Activated CD4-positive, alpha-beta T cell treated with anti-CD3 and anti-CD28 coated beads, Interleukin-10, Interleukin-2, amounts not matched to agents 100 ng/mL and 50 ng/mL, durations not matched to agents 16 hours and 8 hours (primary cell): ENCODE measurements around the gene KATNA1.
A peak's percentile ranks its signal among the peaks of the same experiment; 100 is the strongest.
"Not testable (repeated sequence)": the region's sequence is repeated elsewhere in the genome, so short reads cannot be mapped to it uniquely, and the experiment has no call there.

Experiments
- DNase-seq: peaks from one replicate; pipeline ENCODE4 v3.0.0-alpha.2; 2020

Gene KATNA1

GRCh38 chr6:149648148-149649145 lies at the start of gene KATNA1:
Gene KATNA1 (minus strand): TSS chr6:149648714. CDS start chr6:149638547, 10,167 bp downstream.
- peak; percentile 95 for DNase-seq

- DNase-seq: no peak
These were observed 49.7 kb upstream of the KATNA1 start for GRCh38 chr6:149698175-149698574.

GRCh38 chr6:149696901-149697300 lies 48.4 kb upstream of the KATNA1 start:
- DNase-seq: no peak

- no peak for DNase-seq
These were observed 46.4 kb upstream of the KATNA1 start for GRCh38 chr6:149694921-149695320.

GRCh38 chr6:149691201-149691600 lies 42.7 kb upstream of the KATNA1 start:
- DNase-seq: no peak

GRCh38 chr6:149686230-149686629 lies 37.7 kb upstream of the KATNA1 start:
- DNase-seq: no peak

GRCh38 chr6:149683256-149683859 lies 34.8 kb upstream of the KATNA1 start:
- no peak for DNase-seq

GRCh38 chr6:149681845-149682244 lies 33.3 kb upstream of the KATNA1 start:
- not testable (repeated sequence) for DNase-seq

GRCh38 chr6:149681209-149681608 lies 32.7 kb upstream of the KATNA1 start:
- no peak for DNase-seq

GRCh38 chr6:149680503-149680902 lies 32.0 kb upstream of the KATNA1 start:
- DNase-seq: no peak

- DNase-seq: not testable (repeated sequence)
These were observed 23.8 kb upstream of the KATNA1 start for GRCh38 chr6:149672265-149672664.

GRCh38 chr6:149660028-149660427 lies 11.5 kb upstream of the KATNA1 start:
- no peak for DNase-seq

GRCh38 chr6:149657441-149657840 lies 8.9 kb upstream of the KATNA1 start:
- no peak for DNase-seq

- DNase-seq: no peak
These were observed 2.5 kb upstream of the KATNA1 start for GRCh38 chr6:149651056-149651455.

- no peak for DNase-seq
These were observed 1.9 kb downstream of the KATNA1 start for GRCh38 chr6:149646599-149646998.

GRCh38 chr6:149642829-149643580 lies 5.5 kb downstream of the KATNA1 start:
- no peak for DNase-seq

- no peak for DNase-seq
These were observed 12.4 kb downstream of the KATNA1 start for GRCh38 chr6:149636124-149636523.

GRCh38 chr6:149634315-149634714 lies 14.2 kb downstream of the KATNA1 start:
- no peak for DNase-seq

- peak; percentile 22 for DNase-seq
These were observed 19.5 kb downstream of the KATNA1 start for GRCh38 chr6:149628875-149629510.

GRCh38 chr6:149627672-149628071 lies 20.8 kb downstream of the KATNA1 start:
- DNase-seq: no peak

GRCh38 chr6:149615805-149616204 lies 32.7 kb downstream of the KATNA1 start:
- no peak for DNase-seq

GRCh38 chr6:149614337-149614736 lies 34.2 kb downstream of the KATNA1 start:
- DNase-seq: no peak
